Testis (tissue), 3 donors: ENCODE measurements around the gene FBXO30. TPM values are rescaled to one million over a fixed set of nuclear protein-coding genes. Genes with fewer than 3 reads are reported as not detected.

Experiments
- DNase-seq: peaks from one replicate; pipeline ENCODE4 v3.0.0-alpha.2; 2019
- H3K27ac ChIP-seq, 2 donors: fragments of 200-600 bp; sonication (generic); one replicate each; pipeline ENCODE4 v1.5.1; 2019
- H3K27me3 ChIP-seq: fragments of 200-600 bp; sonication (generic); one replicate; pipeline ENCODE4 v1.5.1; 2019
- H3K36me3 ChIP-seq: fragments of 200-600 bp; sonication (generic); one replicate; pipeline ENCODE4 v1.5.1; 2017; ENCODE audit warnings: low read depth; ENCODE audit errors: missing control alignments
- H3K4me1 ChIP-seq: fragments of 200-600 bp; sonication (generic); one replicate; pipeline ENCODE4 v1.5.1; 2019
- H3K4me3 ChIP-seq, 2 donors: fragments of 200-600 bp; sonication (generic); one replicate each; pipeline ENCODE4 v1.5.1; 2017 to 2019
- H3K9me3 ChIP-seq: fragments of 200-600 bp; sonication (generic); one replicate; pipeline ENCODE4 v1.5.1; 2017
- POLR2A ChIP-seq: fragments of 450-650 bp; IDR thresholded peaks from one replicate; pipeline ENCODE4 v1.6.1; 2017; ENCODE audit warnings: antibody characterized with exemption, mild to moderate bottlenecking, moderate library complexity
- WGBS, 2 donors: methylation state at CpG; one replicate each; pipeline ENCODE4 v1.1.5; 2018; 5-methylcytosine and 5-hydroxymethylcytosine counted together
- intact Hi-C: fragments of 100-400 bp; cut with DNase I; formaldehyde crosslinking; loops from one replicate; pipeline ENCODE4 v1.15.1; 2023; ENCODE audit warnings: low total_unique reads
- polyA plus RNA-seq: library from polyadenylated mRNA; stranded (reverse); fragments of 350-450 nt; fragmentation: Illumina TruSeq; extraction: RNeasy Lipid Tissue Mini Kit (QIAGEN cat#74804); gene quantifications from one replicate; pipeline ENCODE4 v1.2.3, GENCODE V29; 2014; ENCODE audit warnings: low read depth, low replicate concordance; ENCODE audit not compliant: insufficient read depth
- total RNA-seq, 2 donors: library from RNA; depleted of rRNA; stranded (reverse); fragments of >200 nt; gene quantifications; one replicate each; pipeline ENCODE4 v1.2.3, GENCODE V29; 2016
- TF ChIP-seq, protein P1 (sequence below), 3 experiments: fragments of 450-650 bp in 2 of 3; fragments of 200-600 bp in 1 of 3; sonication (generic) in 1 of 3; IDR thresholded peaks; one replicate each; pipeline ENCODE4 v1.5.1; 2016 to 2019; ENCODE audit warnings: antibody characterized with exemption in 3 of 3, mild to moderate bottlenecking in 2 of 3, moderate library complexity in 1 of 3

The FBXO30 gene
- total and polyA plus RNA-seq, 3 donors from 2014 or later = 10.8 to 13.4 (median 11.6) TPM

DNA sequence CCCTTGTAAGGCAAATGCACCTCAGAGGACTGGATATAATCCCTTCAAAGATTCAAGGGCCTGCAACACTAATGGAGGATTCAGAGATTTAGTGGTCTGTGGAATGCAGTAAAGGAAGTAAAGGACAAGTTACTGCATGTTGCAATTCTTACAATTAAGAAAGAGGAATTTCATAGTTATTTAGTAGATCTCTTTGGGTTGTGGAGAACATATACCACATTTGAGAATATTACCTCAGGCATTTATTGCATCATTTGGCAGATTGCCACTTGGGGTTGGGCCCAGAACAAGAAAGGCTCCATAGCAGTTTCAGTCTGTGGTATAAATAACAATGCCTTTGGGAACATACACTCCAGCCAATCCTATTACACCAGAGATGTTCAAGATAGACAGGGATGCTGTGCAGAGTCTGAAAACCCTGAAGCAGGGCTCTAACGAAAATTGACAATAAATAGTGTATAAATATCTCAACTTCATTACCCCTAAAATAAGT, 58.4 kb downstream of the FBXO30 start:
- Histone ChIP-seq H3K27ac (no peak overlapping the region), H3K9me3 (no peaks in the 10 kb centered on the region), H3K4me1 (no peaks in the 10 kb centered on the region), H3K36me3 (no peaks in the 10 kb centered on the region), H3K4me3 (no peak overlapping the region), H3K27me3 (no peaks in the 10 kb centered on the region)
- WGBS, 2 donors = 53 to 71% methylated on average over 1 of the region's 1 CpG
- intact Hi-C loops = no loop called here
- DNase-seq = no peak
- TF ChIP-seq, protein P1, sequence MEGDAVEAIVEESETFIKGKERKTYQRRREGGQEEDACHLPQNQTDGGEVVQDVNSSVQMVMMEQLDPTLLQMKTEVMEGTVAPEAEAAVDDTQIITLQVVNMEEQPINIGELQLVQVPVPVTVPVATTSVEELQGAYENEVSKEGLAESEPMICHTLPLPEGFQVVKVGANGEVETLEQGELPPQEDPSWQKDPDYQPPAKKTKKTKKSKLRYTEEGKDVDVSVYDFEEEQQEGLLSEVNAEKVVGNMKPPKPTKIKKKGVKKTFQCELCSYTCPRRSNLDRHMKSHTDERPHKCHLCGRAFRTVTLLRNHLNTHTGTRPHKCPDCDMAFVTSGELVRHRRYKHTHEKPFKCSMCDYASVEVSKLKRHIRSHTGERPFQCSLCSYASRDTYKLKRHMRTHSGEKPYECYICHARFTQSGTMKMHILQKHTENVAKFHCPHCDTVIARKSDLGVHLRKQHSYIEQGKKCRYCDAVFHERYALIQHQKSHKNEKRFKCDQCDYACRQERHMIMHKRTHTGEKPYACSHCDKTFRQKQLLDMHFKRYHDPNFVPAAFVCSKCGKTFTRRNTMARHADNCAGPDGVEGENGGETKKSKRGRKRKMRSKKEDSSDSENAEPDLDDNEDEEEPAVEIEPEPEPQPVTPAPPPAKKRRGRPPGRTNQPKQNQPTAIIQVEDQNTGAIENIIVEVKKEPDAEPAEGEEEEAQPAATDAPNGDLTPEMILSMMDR (IDR thresholded peaks at IDR 0.05) = no peak
- no peak for TF ChIP-seq POLR2A

DNA sequence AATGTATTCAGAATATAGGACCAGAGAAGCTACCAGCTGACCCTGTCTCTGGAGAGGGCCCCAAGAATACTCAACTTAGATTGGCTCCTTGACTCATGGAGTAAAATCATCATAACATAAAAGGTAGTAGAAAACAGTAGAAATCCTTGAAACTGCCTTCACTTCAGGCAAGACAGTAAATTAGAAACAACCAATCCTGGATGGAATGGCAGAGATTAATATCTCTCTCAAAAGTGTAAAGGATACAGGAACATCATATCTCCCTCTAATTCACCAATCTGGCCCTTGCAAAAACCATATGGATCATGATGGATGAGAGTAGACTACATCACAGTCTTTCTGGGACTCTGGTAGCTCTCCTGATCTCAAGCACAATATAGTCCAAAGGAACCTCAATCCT, 58.9 kb downstream of the FBXO30 start:
- intact Hi-C loops = no loop called here
- Histone ChIP-seq H3K4me3 (no peak overlapping the region), H3K9me3 (no peaks in the 10 kb centered on the region), H3K27me3 (no peaks in the 10 kb centered on the region), H3K4me1 (no peaks in the 10 kb centered on the region), H3K36me3 (no peaks in the 10 kb centered on the region), H3K27ac (no peak overlapping the region)
- no peak for DNase-seq
- no peak for TF ChIP-seq POLR2A

DNA sequence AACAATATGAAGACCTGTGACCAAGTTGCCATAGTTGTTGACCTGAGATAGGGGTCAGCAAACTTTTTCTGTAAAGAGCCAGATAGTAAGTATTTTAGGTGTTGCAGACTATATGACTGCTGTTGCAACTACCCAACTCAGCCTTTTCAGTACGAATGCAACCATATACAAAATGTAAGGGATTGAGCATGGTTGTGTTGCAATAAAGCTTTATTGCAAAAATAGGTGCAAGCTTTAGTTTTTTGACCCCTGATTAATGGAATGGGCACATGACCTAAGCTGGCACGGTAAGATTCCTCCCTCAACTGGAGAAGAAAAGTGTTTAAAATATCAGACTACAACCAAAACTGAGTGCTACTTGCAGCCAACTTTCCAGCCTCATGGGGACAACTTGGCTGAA, 62.0 kb downstream of the FBXO30 start:
- Histone ChIP-seq H3K4me3 (no peak overlapping the region), H3K4me1 (no peaks in the 10 kb centered on the region), H3K27ac (no peak overlapping the region), H3K9me3 (no peaks in the 10 kb centered on the region), H3K36me3 (no peaks in the 10 kb centered on the region), H3K27me3 (no peaks in the 10 kb centered on the region)
- no peak for DNase-seq
- no peak for TF ChIP-seq POLR2A
- 79 to 87% methylated on average over 2 of the region's 2 CpGs for WGBS, 2 donors
- intact Hi-C loops = no loop called here

DNA sequence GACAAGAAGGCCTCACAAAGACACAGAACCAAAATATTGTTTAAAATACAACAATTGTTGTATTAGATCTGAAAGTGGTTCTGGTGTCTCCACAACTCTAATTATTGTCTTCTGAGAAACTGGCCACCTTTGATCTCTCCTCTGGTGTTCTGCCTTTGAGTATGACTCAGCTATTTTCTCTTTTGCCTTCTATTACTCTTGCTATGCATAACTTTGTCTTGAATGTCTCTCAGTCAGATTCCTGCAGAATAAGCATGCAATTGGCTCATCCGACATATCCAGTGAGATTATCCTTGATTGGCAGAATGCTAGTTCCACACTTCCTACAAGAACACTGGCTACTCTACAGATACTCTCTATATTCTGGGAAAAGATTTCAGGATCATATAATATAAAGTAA, 65.0 kb downstream of the FBXO30 start:
- TF ChIP-seq POLR2A = no peak
- TF ChIP-seq, protein P1 (IDR thresholded peaks at IDR 0.05) = no peak
- WGBS, 2 donors = 69 to 88% methylated on average over 1 of the region's 1 CpG
- H3K36me3 ChIP-seq = no peaks in the 10 kb centered on the region
- intact Hi-C loops = no loop called here
- no peaks in the 10 kb centered on the region for H3K4me1 ChIP-seq
- DNase-seq = no peak
- no peak overlapping the region for H3K27ac ChIP-seq
- H3K9me3 ChIP-seq = no peaks in the 10 kb centered on the region
- no peaks in the 10 kb centered on the region for H3K27me3 ChIP-seq
- H3K4me3 ChIP-seq = no peak overlapping the region

DNA sequence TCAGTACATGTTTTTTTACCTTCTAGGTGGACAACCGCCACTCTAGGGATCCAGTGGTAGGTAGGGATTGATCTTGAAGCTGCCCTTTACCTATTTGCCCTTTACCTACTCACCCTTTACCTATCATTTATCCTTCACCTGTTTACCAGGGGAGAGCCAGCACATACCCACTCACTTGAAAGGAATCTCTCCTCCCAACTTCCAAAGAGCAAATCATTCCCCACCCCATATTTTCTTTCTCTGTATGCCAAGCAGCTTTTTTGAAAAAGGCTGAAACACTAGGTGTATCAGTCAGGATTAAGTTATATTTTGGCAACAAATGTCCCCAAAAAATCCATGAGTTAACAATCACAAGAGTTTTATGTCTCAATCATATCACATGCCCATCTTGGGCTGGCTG, 68.7 kb downstream of the FBXO30 start:
- 89 to 92% methylated on average over 1 of the region's 1 CpG for WGBS, 2 donors
- intact Hi-C loops = no loop called here

DNA sequence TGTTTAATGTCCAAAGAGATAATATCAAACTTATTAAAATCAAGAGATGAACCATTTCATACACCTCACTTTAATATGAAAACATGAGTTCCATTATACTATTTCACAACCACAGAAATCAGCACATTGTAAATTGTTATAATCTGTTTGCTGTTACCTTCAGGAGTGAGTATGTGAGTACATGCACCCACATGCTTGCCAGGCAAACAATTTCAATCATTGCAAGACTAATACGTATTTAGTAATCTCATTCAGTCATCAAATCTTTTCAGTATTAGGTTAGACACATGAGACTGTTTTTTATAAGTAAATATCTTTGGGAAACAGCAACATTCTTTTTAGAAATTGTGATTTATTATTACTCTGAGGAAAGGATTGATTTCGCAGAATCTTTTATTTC, 70.0 kb downstream of the FBXO30 start:
- intact Hi-C loops = no loop called here
- 94 to 96% methylated on average over 2 of the region's 2 CpGs for WGBS, 2 donors

More for the DNA sequence above, 68.7 kb downstream of the FBXO30 start:
- Histone ChIP-seq H3K36me3 (no peaks in the 10 kb centered on the region), H3K27ac (no peak overlapping the region), H3K9me3 (no peaks in the 10 kb centered on the region), H3K4me1 (no peaks in the 10 kb centered on the region), H3K27me3 (no peaks in the 10 kb centered on the region), H3K4me3 (no peak overlapping the region)
- TF ChIP-seq, protein P1 (IDR thresholded peaks at IDR 0.05) = no peak
- no peak for TF ChIP-seq POLR2A
- DNase-seq = no peak

More for the DNA sequence above, 70.0 kb downstream of the FBXO30 start:
- Histone ChIP-seq H3K27ac (no peak overlapping the region), H3K27me3 (no peaks in the 10 kb centered on the region), H3K4me1 (no peaks in the 10 kb centered on the region), H3K36me3 (no peaks in the 10 kb centered on the region), H3K4me3 (no peak overlapping the region), H3K9me3 (no peaks in the 10 kb centered on the region)
- DNase-seq = no peak
- TF ChIP-seq, protein P1 (IDR thresholded peaks at IDR 0.05) = no peak
- TF ChIP-seq POLR2A = no peak
